Hematopoietic multipotent progenitor cell treated with erythropoietin and hydrocortisone succinate and interleukin-3 and kit ligand, for 8 days (in vitro differentiated cells): ENCODE results near the gene EFS.
"Not testable (repeated sequence)": the region's sequence is repeated elsewhere in the genome, so short reads cannot be mapped to it uniquely, and the experiment has no call there.

Experiments
- DNase-seq: peaks from one replicate; pipeline ENCODE4 v3.0.0-alpha.2; 2015

The EFS gene

DNA sequence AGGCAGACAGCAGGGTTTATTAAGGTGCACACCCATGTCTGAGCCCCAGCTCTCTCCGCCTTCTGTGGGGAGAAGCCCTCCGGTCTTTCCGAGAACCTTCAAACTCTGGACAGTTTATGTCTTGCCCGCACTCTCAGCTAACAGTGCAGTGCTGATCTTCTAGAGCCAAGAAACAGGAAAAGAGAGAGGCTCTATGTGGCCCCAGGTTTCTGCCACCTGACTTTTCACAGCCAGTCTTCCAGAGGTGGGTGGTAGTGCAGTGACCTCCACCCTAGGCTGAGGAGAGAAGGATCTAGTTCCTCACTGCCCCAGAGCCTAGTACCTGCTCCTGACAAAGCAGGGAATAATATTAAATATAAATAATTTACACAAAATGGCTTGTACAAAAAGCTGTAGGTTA is 8.3 kb downstream of the EFS start:
- DNase-seq, result no peak

DNA sequence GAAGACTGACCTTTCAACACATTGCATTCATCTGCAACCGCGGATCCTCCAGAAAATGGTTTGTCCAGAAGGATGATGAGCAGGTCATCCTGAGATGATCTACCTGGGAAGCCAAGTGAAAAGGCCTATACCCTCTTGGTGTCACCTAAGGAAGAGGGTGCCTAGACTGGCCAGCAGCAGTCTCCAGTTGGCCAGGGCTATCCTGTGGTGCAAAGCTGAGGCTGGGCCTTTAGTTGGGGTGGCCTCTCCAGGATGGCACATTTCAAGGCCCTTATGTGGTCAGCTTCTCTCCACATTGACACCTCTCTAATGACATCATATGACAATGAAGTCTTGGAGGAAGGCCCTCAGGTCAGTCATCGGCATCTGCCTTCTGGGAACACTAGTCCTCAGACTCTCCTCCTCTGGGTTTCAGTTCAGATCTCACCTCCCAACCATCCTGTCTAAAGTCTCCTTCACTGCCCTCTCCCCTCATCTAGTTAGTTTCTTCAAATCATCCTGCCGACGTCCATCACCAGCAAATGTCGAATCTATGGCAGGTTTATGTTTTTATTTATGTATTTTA is 9.0 kb downstream of the EFS start:
- DNase-seq, result no peak

DNA sequence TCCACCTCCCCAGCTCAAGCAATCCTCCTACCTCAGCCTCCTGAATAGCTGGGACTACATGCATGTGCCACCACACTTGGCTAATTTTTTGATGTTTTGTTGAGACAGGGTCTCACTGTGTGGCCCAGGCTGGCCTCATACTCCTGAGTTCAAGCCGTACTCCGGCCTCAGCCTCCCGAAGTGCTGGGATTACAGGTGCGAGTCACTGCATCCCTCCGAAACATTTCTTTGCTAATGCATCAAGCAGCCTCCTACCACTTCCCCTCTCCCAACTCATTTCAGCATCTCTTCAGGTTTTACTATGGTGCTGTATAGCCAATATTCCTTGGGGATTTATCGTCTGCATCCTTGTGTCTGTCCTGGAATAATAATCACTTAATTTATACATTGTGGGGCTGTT is 10.0 kb downstream of the EFS start:
- no peak for DNase-seq

- DNase-seq, result no peak
Observed at GRCh38 chr14:23353433-23353780, 11.6 kb downstream of the EFS start.

GRCh38 chr14:23352506-23353432 is 12.2 kb downstream of the EFS start, which contains the start of gene SLC22A17:
SLC22A17 (minus strand) TSS chr14:23352887.
- peak; percentile 13 for DNase-seq

DNA sequence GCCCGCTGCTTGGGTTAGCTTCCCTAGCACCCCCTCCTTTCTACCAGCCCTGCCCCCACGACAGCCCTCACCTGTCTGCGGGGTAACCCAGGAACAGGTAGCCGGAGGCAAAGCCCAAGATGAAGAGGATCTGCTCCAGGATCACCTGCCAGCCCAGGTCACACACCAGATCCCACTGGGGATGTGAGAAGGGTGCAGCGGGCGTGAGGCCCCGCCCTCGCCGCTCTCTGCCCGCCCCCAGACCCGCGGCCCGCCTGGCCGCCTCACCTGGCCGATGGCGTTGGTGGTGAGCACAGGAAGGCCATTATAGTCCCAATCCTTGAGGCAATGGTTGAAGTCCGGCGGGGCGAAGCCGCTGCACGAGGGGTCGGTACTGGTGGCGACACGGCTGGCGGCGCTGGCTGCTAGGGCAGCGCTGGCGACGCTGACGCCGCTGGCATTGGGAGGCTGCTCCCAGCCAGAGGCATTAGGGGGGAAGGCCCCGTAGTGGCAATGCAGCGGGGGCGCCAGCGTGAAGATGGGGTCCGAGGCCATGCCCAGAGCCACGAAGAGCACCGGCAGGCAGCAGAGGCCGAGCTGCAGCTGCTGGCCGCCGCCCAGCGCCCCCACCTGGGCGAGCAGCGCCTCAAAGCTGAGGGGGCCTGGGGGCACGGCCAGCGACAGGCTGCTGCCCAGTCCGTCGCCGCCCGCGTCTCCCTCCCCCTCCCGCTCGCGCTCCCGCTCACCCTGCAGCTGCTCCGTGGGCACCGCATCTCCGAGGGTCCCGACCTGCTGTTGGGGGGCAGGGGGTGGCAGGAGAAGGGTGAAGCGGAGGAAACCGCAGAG is 13.1 kb downstream of the EFS start:
- DNase-seq, result no peak

DNA sequence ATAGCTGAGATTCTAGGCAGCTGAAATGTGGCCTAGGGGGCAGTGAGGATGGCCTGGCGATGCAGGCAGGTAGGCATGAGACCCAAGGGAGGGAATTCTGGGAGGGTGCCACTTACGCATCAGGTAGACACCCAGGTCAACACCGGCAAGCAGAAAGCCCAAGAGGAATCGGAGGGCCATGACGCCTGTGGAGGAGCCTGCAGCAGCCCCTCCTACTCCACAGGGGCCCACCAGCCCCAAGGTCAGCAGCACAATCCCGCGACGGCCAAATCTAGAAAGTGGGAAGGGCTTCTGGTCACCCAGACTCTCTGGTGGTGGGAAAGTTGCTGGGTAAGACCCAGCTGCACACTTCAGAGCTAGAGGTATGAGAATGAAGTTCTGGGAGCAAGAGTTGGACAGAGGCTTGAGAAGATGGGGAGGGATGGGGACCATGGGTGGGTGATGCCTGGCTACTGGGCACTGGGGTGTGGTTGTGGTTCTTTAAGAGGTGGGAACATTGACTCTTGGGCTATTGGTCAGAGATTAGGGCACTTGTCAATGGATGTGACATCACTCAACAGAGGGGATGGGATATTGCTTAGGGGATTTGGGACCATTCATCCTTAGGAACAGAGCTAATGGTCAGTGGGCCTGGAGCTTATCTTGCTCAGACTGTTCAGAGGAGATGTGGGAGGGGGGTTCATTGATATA is 15.7 kb downstream of the EFS start:
- DNase-seq, result no peak

DNA sequence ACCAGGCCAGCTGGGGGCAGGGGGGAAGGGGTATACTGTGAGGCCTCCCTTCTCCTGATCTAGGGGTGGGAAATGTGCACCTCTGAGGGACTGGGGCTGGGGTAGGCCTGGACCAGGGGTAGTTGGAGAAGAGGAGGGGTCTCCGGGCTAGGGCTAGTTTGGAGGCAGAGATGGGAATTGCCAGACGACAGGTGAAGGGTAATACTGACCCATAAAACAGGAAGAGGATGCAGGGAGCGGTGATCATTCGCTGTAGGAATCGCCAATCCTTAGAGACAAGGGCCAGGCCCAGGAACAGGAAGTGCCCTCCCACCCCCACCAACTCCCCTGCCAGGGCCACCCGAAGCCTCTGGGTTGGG is 16.7 kb downstream of the EFS start:
- DNase-seq, result no peak

DNA sequence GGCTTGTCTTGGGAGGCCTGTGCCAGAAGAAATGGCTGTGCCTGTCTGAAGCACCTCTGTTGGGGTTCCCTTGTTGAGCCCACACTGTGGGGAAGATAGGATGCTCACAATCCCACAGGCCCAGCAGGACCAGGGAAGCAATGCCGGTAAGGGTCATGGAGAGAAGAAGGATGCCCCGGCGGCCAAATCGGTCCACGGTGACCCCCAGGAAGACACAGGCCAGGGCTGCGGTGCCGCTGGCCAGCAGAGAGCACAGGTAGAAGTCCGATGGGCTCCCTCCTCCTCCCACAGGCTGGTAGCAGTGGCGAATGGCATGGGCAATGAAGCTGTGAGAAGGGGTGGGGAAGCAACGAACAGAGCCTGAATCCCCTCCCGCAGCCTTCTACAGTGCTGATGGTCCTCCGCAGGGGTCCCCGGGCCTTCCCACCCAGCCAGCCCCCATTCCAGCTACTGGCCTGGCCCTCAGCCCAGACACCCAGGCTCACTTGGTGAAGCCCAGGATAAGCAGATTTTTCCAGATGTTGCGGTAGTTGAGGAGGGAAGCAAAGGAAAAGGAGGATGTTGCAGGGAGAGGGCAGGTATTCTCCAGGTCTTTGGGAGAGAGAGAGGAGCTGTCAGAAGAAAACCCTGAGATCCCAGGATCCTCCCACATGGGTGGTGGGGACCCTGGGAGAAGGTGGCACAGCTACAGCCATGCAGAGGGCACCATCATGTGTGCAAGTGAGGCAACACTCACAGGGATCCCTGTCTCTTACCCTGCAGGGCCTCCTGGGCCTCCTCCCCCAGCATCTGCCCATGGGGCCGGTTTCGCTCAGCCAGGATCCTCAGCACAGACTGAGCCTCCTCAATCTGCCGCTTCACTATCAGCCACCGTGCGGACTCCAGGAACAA is 17.3 kb downstream of the EFS start:
- no peak for DNase-seq

- no peak for DNase-seq
Observed at GRCh38 chr14:23346693-23347405, 18.1 kb downstream of the EFS start.

GRCh38 chr14:23345987-23346692 is 18.8 kb downstream of the EFS start:
- DNase-seq, result no peak

DNA sequence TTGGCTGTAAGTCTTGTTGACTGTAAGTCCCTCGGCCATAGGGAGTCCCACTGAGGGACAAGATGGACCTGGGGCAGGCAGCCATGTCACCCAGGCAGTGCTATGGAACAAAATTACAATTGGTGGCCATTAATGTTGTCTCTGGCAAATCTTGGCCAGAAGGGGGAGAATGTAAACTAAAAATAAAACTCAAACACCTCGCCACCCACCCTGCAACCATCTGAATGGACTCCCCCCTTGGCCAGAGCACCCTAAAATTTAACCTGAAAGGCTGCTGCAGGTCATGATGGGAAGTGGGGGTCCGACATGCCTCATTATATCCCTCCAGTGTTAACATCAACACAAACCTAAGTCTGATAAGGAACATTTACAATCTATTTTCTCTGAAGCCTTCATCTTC is 20.5 kb downstream of the EFS start:
- no peak for DNase-seq

DNA sequence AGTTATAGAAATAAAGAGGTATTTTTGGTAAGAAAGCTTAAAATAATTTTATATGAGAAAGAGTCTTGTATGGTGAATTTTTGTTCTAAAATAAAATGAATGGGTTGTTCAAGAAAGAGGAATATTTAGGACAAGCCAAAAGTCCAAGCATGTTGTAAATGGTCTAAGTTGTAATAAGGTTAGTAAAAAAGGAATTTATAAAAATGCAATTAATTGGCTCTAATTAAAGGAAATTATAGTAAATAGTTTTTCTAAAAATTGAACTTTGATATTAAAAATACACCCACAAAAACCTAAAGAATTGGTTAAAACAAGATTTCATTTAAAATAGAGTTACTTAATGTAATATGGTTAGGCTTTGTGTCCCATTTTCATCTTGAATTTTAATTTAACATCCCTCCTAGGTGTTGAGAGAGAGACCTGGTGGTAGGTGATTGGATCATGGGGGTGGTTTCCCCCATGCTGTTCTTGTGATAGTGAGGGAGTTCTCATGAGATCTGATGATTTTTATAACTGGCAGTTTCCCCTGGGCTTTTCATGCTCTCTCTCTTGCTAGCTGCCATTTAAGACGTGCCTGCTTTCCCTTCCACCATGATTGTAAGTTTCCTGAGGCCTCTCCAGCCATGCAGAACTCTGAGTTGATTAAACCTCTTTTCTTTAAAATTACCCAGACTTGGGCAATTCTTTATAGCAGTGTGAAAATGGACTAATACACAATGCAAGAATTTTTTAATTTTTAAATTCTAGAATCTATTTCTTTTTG is 25.3 kb downstream of the EFS start:
- DNase-seq, result no peak

GRCh38 chr14:23335623-23336022 is 29.3 kb downstream of the EFS start:
- peak; percentile 32 for DNase-seq

DNA sequence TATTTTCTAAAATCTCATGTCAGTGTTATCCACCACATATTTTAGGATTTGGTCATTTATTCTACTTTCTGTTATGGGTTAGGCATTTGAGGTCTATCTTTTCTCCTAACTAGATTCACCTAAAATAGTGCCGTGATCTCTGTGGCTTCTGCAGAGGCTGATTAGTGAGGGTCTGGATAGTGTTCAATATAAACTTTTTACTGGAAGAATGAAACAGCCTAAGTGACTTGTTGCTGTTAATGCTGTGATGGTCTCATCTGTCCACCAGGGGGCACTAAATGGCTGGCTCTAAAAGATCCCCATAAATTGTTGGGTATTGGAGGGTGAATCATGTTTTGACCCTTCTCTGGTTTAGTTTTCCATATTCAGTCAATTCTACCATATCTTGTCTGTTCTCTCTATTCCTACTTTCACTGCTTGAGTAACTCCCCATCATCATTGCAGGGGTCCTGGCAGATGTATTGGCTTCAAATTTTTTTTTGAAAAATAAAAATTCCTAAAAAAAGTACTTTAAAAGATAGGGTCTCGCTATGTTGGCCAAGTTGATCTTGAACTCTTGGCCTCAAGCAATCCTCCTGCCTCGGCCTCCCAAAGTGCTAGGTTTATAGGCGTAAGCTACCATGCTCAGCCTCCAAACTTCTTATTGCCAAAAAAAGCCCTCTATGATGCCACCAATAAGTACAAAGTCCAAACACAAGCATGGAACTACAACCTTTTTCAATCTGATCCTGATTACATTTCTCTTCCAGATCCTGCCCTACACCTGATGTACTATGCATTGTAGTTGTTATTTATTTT is 36.8 kb downstream of the EFS start:
- DNase-seq, result peak; percentile 86

GRCh38 chr14:23326491-23327332 is 38.3 kb downstream of the EFS start:
- DNase-seq, result no peak

DNA sequence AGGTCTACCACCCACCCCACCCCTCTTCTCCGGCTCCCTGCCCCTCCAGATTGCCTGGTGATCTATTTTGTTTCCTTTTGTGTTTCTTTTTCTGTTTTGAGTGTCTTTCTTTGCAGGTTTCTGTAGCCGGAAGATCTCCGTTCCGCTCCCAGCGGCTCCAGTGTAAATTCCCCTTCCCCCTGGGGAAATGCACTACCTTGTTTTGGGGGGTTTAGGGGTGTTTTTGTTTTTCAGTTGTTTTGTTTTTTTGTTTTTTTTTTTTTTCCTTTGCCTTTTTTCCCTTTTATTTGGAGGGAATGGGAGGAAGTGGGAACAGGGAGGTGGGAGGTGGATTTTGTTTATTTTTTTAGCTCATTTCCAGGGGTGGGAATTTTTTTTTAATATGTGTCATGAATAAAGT is 39.2 kb downstream of the EFS start:
- not testable (repeated sequence) for DNase-seq

GRCh38 chr14:23324993-23325392 is 40.0 kb downstream of the EFS start:
- no peak for DNase-seq
